Stimulated activated CD8-positive, alpha-beta memory T cell treated with anti-CD3 and anti-CD28 coated beads, Interleukin-15, amount 100 ng/mL, for 24 hours (primary cell): ENCODE results near the gene DGKG.

Experiments
- DNase-seq: peaks from one replicate; pipeline ENCODE4 v3.0.0-alpha.2; 2020; ENCODE audit warnings: low read depth

DGKG gene

DNA sequence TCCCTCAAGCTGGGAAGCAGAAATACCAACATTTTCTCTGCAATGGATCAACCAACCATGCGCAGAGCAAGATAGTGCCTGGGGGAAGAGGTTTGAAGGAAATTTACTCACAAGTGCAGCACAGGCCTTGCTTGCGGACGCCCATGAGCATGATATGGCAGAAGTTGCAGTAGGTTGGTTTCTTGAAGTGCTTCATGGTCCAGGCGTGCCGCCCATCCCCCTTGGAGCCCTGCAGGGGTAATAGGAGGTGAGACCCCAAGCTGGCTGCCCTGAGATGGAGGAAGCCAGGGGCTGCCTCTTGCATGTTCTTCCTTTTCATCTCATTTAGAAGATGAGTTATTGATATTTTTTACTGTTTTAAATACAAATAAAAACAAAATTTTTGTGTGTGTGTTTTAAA lies 86.6 kb downstream of the DGKG start:
- no peak for DNase-seq

DNA sequence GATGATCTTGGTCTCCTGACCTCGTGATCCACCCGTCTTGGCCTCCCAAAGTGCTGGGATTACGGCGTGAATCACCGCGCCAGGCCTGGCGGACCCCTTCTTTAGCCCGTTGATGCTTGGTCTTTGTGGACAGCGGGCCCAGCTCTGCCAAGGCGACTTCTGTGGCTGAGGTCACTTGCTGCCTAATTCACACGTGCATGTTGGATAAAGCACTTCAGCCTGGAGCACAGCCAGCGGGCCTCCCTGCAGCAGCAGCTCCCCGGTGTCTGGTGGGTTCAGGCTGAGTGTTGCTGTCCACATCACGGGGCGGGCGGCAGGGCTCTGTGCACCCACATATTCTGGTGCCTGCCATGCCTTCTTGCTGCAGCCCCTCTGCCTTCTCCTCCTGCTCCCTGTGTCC lies 88.4 kb downstream of the DGKG start:
- DNase-seq: no peak

DNA sequence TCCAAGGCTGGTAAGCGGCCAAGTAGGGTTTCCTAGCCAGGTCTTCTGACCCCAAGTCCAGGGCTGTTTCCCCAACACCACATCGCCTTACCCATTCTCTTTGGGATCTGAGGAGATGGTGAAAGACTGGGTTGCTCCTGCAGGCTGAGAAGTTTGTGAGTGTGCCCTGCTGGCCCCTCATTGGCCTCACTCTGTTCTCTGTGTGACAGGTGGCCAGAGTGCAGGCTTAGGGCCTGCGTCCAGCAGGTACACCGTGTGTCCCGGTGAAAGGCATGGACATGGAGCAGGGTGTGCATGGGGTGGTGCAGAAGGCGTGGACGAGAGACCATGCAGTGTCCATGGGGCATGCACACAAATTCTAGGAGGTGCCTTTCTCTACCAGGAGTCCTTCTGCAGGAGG lies 91.3 kb downstream of the DGKG start:
- DNase-seq: no peak

DNA sequence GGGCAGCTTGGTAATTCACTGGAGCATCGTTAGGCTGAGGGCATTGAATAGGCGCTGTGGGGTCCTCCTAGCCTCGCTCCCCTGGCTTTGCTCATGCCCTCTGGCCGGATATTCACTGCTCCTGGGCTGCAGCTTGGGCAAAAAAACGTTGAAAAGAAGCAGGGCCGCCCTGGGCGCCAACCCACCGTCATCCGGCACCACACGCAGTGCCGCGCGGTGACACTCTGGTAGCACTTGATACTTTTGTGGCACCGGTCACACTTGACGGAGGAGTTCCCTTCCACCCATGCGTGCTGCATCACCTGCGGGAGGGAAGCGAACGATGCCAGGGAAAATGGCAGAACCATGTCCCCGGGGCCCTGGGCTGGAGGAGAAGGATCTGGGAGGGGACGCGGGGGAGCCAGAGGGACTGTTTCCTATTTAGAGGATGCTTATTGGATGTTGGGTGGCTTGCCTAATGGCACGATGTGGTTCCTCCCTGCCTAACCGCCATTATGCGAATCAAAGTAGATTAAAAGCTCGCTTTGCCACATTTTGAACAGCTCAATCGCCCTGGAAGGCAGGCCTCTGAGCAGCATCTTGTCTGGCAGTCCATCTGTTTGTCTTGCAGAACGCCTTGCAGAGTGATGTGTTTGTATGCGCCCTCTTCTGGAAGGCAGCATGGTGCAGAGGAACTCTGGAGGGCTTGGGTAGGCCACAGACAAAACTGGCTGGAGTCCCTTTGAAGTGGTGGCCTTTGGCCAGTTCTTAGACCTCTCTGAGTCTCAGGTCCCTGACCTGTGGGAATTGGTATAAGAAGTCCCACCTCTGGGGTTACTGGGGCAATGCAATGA lies 93.2 kb downstream of the DGKG start:
- no peak for DNase-seq

DNA sequence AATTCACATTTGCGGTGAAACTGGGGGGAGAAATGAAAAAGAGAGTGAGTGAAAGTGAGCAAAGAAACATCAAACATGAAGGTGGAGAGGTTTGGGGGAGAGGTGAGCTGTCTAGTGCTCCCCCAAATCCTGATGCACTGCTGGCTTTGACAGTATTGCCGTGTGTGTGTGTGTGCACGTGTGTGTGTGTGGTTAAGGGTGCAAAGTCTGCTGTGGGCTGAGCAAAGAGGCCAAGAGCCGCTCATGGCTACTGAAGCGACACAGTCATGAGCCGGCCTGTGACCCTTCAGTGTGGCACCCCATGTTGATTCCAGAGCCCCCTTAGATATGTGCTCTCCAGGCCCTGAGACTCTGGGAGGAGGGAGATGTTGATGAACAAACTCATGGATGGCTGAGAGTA lies 94.3 kb downstream of the DGKG start:
- no peak for DNase-seq

DNA sequence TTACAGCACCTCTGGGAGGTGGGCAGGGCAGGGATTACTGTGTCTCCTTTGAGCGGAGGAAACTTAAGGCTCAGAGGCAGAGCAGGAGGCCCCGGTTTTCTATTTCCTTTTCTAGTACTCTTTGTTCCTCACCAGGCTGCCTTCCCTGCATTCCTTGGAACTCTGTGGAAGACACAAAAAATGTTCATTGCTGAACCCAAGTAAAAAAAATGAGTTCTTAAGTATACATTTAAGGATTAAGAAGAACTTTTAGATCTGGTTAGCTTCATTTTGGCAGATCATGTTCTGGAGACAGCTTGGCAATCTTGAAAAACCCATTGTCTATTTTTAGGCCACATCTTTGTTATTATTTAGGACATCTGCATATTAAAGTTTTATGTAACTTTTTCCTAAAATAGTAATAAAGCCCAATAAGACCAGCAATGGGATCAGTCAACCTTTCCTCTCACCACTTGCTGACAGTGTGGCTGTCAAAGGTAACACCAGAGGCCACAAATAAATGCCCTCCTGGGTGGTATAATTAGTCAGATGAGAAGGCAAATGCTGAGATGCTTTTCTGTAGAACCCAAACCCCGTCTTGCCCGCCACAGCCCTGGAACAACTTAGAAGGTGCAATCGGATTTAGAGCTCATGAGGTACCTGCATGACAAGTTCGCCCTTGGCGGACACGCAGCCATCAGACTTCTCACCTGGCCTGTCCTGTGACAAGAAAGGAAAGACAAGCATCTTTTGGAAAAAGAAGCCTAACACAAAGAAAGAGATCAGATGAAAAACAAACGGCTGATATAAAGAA lies 97.2 kb downstream of the DGKG start:
- DNase-seq: no peak

DNA sequence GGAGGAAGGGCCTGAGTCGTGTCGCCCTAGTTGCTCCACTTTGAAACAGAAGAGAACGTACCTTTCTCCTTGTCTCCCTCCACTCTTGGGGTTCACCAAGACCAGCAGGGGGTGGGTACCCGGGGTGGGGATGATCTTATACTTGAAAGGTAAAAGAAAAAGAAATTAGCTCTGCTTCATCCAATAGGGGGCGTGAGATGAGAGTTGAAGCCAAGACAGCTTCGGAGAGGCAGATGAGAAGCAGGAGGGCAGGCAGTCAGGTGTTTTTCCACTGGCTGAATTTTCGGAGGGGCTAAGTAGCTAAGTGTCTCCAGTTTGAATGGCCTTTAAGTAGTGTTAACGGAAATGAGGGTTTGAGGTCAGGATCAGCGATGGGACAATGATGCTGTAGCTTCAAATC lies 100.4 kb downstream of the DGKG start:
- no peak for DNase-seq

DNA sequence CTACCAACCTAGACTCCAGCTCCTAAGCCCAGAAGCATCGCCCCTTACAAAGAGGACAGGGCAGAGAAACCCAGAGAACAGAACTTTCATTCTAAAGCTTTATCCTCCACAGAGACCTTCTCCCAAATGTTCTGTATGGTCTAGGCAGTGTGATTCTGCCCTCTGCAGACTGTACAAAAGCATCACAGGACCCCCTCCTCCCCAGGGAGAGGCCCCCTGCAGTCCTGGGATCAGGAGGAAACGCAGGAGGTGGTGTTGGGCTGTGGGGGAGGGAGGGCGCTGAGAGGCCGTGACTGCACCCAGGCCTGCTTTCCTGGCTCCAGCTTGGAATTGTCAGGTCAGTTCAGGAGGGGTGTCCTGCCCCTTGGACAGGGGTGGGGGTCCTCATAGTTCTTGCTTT lies 101.3 kb downstream of the DGKG start:
- no peak for DNase-seq

DNA sequence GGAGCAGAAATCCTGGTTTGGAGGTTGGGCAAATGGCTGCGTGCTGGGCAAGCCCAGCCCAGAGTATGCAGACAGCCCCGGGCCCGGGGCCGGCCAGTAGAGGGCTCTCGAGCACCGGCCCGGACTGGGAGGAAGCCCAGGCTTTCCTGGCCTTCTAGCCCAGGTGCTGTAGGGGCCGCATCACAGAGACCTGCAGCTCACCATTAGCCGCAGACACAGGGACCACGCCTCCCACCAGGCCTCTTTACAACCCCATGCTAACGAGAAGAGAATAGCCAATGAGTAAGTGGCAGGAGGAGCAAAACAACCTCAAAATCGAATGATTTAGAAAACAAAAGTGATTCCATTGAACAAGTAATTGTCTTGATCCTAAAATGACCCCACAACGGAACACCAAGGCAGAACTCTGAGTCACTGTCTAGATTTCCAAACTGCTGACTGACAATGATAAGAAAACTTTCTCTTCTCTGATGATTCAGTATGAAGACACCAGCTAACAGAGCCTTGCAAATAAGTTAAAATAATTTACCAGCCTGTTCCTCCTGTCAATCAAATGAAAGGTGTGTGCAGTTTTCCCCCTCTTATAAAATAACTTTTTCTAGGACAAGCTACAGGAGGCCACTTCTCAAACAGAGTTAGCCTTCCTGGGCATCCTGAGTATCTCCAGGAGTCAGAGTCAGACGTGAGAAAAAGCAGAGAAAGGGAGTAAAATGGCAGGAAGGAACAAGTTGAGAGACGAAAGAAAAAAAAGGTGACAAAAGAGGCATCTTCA lies 102.2 kb downstream of the DGKG start:
- peak; percentile 21 for DNase-seq

DNA sequence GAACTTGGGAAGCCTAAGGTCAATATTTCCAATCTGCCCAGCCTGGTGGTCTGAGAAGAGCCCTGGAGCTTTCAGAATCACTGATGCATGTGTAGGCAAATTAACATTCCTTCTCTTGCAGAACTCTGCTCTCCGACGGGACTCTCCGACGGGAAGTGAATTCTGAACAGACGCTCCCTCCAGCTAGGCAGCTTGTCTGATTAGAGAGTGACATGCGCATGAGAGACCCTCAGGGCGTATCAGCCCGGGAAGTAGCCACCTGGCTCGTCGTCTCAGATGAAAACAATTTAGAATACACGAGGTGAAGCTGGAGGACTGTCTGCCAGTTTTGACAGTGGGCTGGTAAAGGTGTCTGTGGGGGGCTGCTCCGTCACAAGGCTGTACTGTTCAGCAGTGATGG lies 103.1 kb downstream of the DGKG start:
- no peak for DNase-seq

DNA sequence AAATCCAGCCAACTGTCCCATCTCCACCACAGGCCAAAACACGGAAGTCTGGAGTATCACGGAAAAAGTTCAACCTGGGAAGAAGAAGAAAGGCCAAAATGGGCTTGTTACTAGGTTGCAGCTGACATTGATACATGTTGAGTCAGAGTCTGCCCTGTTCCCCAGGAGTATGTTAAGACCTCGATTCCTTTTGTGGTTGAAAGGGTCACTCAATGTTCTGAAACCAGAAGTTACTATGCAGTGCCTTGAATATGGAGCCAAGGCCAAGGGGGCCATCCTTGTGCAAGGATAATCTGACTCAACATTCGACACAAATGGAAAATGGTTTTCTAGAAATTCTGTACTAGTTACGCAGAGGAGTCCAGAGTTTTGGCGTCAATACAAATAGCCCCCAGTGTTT lies 104.2 kb downstream of the DGKG start:
- no peak for DNase-seq

DNA sequence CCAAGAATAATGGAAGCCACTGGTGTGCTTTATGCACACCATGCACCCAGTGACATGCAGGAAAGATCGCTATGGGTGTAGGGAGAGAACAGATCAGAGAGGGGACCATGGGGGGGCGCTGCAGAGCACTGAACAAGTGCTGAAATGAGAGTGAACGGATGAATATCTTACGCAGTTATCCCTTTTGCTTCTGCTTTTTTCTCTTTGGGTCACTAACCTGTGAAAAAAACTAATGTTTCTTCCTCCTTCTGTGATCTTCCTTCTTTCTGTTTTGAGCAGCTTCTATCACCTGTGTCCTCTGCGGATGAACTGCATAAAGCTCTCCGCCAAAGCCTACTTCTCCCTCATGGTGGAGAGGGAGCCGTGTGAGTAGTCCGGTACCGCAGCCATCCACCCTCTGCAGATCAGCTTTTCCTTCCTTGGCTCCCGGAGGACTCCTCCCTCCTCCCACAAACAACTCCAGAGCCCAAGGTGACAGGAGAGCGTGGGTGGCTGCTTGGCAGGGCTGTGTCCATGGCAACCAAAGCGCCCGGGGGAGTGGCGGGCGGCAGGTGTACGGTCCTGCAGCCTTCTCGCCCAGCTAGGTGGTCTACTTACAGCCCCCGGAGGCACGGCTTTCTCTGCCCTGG lies 106.2 kb downstream of the DGKG start:
- DNase-seq: no peak

DNA sequence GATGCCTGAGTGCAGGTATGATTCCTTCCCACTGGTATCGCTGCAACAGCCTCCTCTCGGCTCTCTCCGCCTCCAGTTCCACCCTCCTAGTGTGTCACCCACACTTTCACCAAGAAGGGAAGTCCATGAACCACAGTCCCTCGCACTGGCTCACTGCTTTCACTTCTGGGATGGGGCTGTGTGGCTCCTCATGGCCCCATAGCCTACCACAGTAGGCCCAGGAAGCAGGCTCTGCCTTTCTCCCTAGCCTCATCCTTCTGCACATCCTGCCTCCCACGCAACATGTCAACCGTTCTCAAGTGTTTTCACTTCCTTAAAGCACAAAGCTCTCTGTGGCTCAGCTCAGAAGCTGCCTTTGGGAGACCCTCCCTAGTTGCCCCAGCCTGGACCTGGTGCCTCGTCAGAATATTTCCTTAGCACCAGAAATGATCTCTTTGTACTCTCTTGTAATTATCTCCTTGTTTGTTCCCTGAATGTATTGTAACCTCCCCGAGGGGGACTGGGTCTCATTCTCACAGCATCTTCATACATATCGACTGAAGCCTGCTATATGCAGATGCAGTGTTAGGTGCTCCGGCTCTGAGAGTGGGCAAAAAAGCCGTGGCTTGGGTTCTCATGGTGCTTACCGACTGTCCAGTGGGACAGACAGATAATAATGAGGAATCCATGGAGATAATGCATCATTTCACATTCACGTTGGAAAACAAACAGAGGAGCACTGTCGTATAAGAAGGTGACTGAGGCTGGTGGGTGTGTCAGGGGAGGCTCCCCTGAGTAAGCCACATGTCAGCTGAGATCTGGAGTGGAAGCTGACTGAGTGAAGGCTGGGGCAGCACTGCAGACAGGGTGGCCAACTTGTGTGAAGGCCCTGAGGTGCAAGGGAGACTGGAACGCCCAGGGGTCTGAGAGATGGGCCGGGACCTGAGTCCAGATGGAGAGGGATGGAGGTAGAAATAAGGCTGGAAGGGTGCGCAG lies 107.1 kb downstream of the DGKG start:
- DNase-seq: no peak

DNA sequence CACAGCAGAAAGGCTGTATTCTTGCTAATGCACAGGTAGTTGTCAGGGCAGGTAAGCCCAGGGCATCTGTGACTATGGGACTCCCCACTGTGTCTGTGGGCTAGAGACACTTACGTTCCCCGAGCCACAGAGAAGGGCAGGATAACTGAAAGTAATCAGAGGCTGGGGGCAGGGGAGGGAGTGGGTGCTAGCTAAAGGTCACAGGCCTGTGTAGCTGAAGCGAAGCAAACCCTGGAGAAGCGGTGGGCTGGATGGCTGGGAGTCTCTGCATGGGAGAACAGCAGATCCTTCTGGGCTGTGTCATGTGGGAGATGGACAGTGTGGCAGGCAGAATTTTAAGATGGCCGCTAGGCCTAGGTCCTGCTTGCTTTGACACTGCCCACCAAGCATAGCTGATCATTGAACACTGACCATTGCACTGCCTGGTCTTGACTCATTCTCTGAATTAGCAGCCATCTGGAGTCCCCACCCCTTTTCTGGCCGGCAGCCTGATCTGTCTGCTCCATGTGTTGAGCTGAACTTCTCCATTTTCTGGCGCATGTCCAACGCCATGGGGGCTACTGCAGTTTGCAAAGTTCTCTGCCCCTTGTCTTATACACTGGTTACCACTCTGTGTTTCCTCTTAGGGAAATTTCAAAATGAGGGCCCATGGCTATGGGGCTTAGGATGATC lies 110.0 kb downstream of the DGKG start:
- no peak for DNase-seq

DNA sequence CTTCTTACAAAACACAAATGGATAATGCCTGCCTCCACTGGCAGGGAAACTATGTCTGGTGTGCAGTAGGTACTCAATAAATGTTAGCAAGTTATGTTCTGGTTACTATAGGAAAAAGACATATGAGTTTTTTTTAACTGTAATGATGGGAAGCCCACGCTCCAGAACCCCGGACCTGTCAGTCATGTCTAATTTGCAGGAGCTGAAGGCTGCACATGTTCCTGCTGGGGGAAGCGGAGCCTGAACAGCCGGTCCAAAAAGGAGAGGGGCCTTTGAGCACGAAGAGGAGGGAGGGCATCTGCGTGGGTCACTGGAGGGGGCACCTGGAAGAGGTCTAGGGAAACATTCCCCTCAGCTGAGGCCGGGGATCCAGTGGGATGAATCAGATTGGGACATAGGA lies 113.2 kb downstream of the DGKG start:
- no peak for DNase-seq

DNA sequence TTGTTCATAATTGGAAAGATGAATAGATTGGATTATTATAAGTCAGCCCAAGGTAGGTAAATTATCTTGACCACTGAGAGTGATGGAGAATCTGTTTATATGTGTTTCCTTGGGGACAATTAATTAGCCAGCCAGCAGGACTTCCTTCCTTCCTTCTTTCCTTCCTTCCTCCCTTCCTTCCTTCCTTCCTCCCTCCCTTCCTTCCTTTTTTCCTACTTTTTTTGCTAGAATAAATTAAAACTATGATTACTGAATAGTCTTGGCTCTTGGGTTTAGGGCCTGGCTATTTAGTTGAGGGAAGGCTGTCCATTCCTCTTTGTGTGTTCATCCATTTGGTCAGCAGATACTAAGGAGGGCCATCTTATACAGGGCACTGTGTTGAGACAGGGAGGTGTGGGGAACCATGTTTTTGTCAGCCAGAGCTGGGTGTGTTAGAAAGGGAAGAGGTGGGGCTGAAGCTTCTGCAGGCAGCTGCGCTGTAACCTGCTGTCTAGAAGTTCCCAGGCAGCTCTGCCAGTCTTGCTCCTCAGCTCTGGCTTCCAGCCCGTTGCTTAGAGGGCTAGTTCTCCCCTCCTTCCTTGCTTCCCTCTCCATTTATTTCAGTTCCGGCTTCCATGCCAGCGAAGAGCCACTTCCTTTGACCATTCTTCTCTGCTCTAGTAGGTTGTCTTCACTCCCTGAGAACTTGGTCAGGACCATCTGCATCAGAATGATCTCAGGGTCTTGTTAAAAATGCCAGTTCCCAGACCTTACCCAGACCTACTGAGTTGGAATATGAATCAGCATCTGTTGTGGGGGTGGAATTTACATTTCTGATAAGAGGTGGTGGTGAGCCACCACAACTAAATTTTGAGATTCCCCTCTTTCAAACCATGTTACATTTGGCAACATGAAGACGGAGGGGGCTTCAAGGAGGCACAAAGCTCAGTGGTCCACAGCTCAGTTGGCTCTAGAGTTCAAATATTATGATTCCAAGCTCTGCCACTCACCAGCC lies 113.9 kb downstream of the DGKG start:
- DNase-seq: no peak

DNA sequence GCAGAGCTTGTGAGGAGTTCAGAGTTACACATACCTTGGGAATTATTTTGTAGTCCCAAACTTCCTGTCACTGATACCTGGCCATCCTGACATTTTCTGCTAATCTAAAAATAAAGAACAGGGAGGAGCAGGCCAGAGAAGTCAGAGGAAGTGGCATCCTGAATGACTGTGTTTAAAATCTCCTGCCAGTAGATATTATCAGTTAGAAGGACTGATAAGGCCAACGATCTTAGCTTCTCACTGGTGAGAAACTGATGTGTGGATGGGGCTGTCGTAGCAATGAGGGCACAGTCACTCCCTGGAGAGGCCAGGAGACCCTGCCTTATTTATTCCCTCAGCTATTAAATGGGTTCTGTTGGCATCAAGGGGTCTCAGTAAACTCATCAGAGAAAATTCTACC lies 115.1 kb downstream of the DGKG start:
- DNase-seq: no peak

DNA sequence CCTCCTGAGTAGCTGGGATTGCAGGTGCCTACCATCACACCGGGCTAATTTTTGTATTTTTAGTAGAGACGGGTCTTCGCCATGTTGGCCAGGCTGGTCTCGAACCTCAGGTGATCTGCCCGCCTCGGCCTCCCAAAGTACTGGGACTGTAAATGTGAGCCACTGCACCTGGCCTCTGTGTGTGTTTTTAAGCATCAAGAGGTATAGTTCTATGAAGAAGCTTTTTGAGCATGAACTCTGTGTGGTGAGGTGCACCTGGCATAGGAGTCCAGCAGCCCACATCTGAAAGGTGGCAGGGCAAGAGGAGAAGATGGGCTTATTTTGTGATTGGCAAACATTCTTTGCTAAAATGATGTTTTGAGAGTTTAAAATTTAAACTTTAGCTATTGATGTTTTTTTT lies 118.0 kb downstream of the DGKG start:
- no peak for DNase-seq
